ENCODE results near the gene KCNQ1.

The KCNQ1 gene

GRCh38 chr11:2724104-2724503 is 279.3 kb downstream of the KCNQ1 start:
- Histone ChIP-seq H3K36me3 (ENCODE audit: control insufficient read depth, insufficient read depth, low read length) (no peaks in the 10 kb centered on the region), H3K9ac (ENCODE audit: low read length) (no peak overlapping the region), H3K4me1 (ENCODE audit: control insufficient read depth, insufficient read depth, low read length) (no peaks in the 10 kb centered on the region), H3K27ac (ENCODE audit: low read depth, low read length) (no peak overlapping the region), H3K4me3 (ENCODE audit: low read length) (no peak overlapping the region), H3K27me3 (ENCODE audit: control insufficient read depth, insufficient read depth, low read length) (no peaks in the 10 kb centered on the region)

- H3K4me1 ChIP-seq (ENCODE audit: control insufficient read depth, insufficient read depth, low read length) = no peaks in the 10 kb centered on the region
- no peak overlapping the region for H3K4me3 ChIP-seq (ENCODE audit: low read length)
- H3K36me3 ChIP-seq (ENCODE audit: control insufficient read depth, insufficient read depth, low read length) = no peaks in the 10 kb centered on the region
Measured at GRCh38 chr11:2724653-2725367, 280.0 kb downstream of the KCNQ1 start.

GRCh38 chr11:2725368-2726300 is 280.8 kb downstream of the KCNQ1 start:
- Histone ChIP-seq H3K27me3 (ENCODE audit: control insufficient read depth, insufficient read depth, low read length) (no peaks in the 10 kb centered on the region), H3K36me3 (ENCODE audit: control insufficient read depth, insufficient read depth, low read length) (no peaks in the 10 kb centered on the region), H3K4me3 (ENCODE audit: low read length) (no peak overlapping the region), H3K9ac (ENCODE audit: low read length) (no peak overlapping the region), H3K27ac (ENCODE audit: low read depth, low read length) (no peak overlapping the region), H3K4me1 (ENCODE audit: control insufficient read depth, insufficient read depth, low read length) (no peaks in the 10 kb centered on the region)

More at GRCh38 chr11:2724653-2725367, 280.0 kb downstream of the KCNQ1 start:
- H3K9ac ChIP-seq (ENCODE audit: low read length) = no peak overlapping the region
- H3K27me3 ChIP-seq (ENCODE audit: control insufficient read depth, insufficient read depth, low read length) = no peaks in the 10 kb centered on the region
- no peak overlapping the region for H3K27ac ChIP-seq (ENCODE audit: low read depth, low read length)

- Histone ChIP-seq H3K27ac (ENCODE audit: low read depth, low read length) (no peak overlapping the region), H3K36me3 (ENCODE audit: control insufficient read depth, insufficient read depth, low read length) (no peaks in the 10 kb centered on the region), H3K27me3 (ENCODE audit: control insufficient read depth, insufficient read depth, low read length) (no peaks in the 10 kb centered on the region), H3K4me3 (ENCODE audit: low read length) (no peak overlapping the region), H3K9ac (ENCODE audit: low read length) (no peak overlapping the region), H3K4me1 (ENCODE audit: control insufficient read depth, insufficient read depth, low read length) (no peaks in the 10 kb centered on the region)
Measured at GRCh38 chr11:2726964-2727363, 282.2 kb downstream of the KCNQ1 start.

GRCh38 chr11:2728128-2728662 is 283.4 kb downstream of the KCNQ1 start:
- H3K4me3 ChIP-seq (ENCODE audit: low read length) = no peak overlapping the region
- H3K9ac ChIP-seq (ENCODE audit: low read length) = no peak overlapping the region
- no peaks in the 10 kb centered on the region for H3K4me1 ChIP-seq (ENCODE audit: control insufficient read depth, insufficient read depth, low read length)
- H3K27ac ChIP-seq (ENCODE audit: low read depth, low read length) = no peak overlapping the region
- H3K36me3 ChIP-seq (ENCODE audit: control insufficient read depth, insufficient read depth, low read length) = no peaks in the 10 kb centered on the region
- H3K27me3 ChIP-seq (ENCODE audit: control insufficient read depth, insufficient read depth, low read length) = no peaks in the 10 kb centered on the region

GRCh38 chr11:2728663-2729332 is 284.0 kb downstream of the KCNQ1 start:
- Histone ChIP-seq H3K36me3 (ENCODE audit: control insufficient read depth, insufficient read depth, low read length) (no peaks in the 10 kb centered on the region), H3K9ac (ENCODE audit: low read length) (no peak overlapping the region), H3K4me3 (ENCODE audit: low read length) (no peak overlapping the region), H3K27ac (ENCODE audit: low read depth, low read length) (no peak overlapping the region), H3K4me1 (ENCODE audit: control insufficient read depth, insufficient read depth, low read length) (no peaks in the 10 kb centered on the region), H3K27me3 (ENCODE audit: control insufficient read depth, insufficient read depth, low read length) (no peaks in the 10 kb centered on the region)

GRCh38 chr11:2729841-2730240 is 285.0 kb downstream of the KCNQ1 start:
- Histone ChIP-seq H3K27me3 (ENCODE audit: control insufficient read depth, insufficient read depth, low read length) (no peaks in the 10 kb centered on the region), H3K9ac (ENCODE audit: low read length) (no peak overlapping the region), H3K4me3 (ENCODE audit: low read length) (no peak overlapping the region), H3K4me1 (ENCODE audit: control insufficient read depth, insufficient read depth, low read length) (no peaks in the 10 kb centered on the region), H3K36me3 (ENCODE audit: control insufficient read depth, insufficient read depth, low read length) (no peaks in the 10 kb centered on the region), H3K27ac (ENCODE audit: low read depth, low read length) (no peak overlapping the region)

- H3K36me3 ChIP-seq (ENCODE audit: control insufficient read depth, insufficient read depth, low read length) = no peaks in the 10 kb centered on the region
- H3K4me1 ChIP-seq (ENCODE audit: control insufficient read depth, insufficient read depth, low read length) = no peaks in the 10 kb centered on the region
- H3K27ac ChIP-seq (ENCODE audit: low read depth, low read length) = no peak overlapping the region
- no peaks in the 10 kb centered on the region for H3K27me3 ChIP-seq (ENCODE audit: control insufficient read depth, insufficient read depth, low read length)
- no peak overlapping the region for H3K4me3 ChIP-seq (ENCODE audit: low read length)
- no peak overlapping the region for H3K9ac ChIP-seq (ENCODE audit: low read length)
Measured at GRCh38 chr11:2730272-2731129, 285.7 kb downstream of the KCNQ1 start.

GRCh38 chr11:2731130-2732125 is 286.6 kb downstream of the KCNQ1 start:
- Histone ChIP-seq H3K36me3 (ENCODE audit: control insufficient read depth, insufficient read depth, low read length) (no peaks in the 10 kb centered on the region), H3K4me1 (ENCODE audit: control insufficient read depth, insufficient read depth, low read length) (no peaks in the 10 kb centered on the region), H3K4me3 (ENCODE audit: low read length) (no peak overlapping the region), H3K9ac (ENCODE audit: low read length) (no peak overlapping the region), H3K27me3 (ENCODE audit: control insufficient read depth, insufficient read depth, low read length) (no peaks in the 10 kb centered on the region), H3K27ac (ENCODE audit: low read depth, low read length) (no peak overlapping the region)

- no peaks in the 10 kb centered on the region for H3K27me3 ChIP-seq (ENCODE audit: control insufficient read depth, insufficient read depth, low read length)
- no peaks in the 10 kb centered on the region for H3K4me1 ChIP-seq (ENCODE audit: control insufficient read depth, insufficient read depth, low read length)
- H3K36me3 ChIP-seq (ENCODE audit: control insufficient read depth, insufficient read depth, low read length) = no peaks in the 10 kb centered on the region
- no peak overlapping the region for H3K27ac ChIP-seq (ENCODE audit: low read depth, low read length)
- H3K4me3 ChIP-seq (ENCODE audit: low read length) = no peak overlapping the region
- no peak overlapping the region for H3K9ac ChIP-seq (ENCODE audit: low read length)
Measured at GRCh38 chr11:2732261-2732939, 287.6 kb downstream of the KCNQ1 start.
